Ishikawa (cell line): Measurements from ENCODE around the gene DCLK1.

ENCODE experiments used
- CEBPB ChIP-seq: IDR thresholded peaks from 2 replicates; pipeline ENCODE4 v1.6.1; 2012
- CREB1 ChIP-seq: IDR thresholded peaks from 2 replicates; pipeline ENCODE4 v1.6.1; 2012; ENCODE audit warnings: low read depth
- EGR1 ChIP-seq: IDR thresholded peaks from 2 replicates; pipeline ENCODE4 v1.6.1; 2012
- EP300 ChIP-seq: IDR thresholded peaks from 2 replicates; pipeline ENCODE4 v1.6.1; 2012; ENCODE audit warnings: borderline replicate concordance
- FOXM1 ChIP-seq: IDR thresholded peaks from 2 replicates; pipeline ENCODE4 v1.6.1; 2012; ENCODE audit warnings: low read depth, borderline replicate concordance
- MAX ChIP-seq: IDR thresholded peaks from 2 replicates; pipeline ENCODE4 v1.6.1; 2012
- NFIC ChIP-seq: IDR thresholded peaks from 2 replicates; pipeline ENCODE4 v1.6.1; 2012
- RAD21 ChIP-seq: IDR thresholded peaks from 2 replicates; pipeline ENCODE4 v1.6.1; 2012; ENCODE audit warnings: low read depth
- REST ChIP-seq: IDR thresholded peaks from 2 replicates; pipeline ENCODE4 v1.6.1; 2012; ENCODE audit warnings: low read depth, mild to moderate bottlenecking
- TAF1 ChIP-seq: IDR thresholded peaks from 2 replicates; pipeline ENCODE4 v1.6.1; 2012; ENCODE audit warnings: low read depth, mild to moderate bottlenecking
- TCF12 ChIP-seq: IDR thresholded peaks from 2 replicates; pipeline ENCODE4 v1.6.1; 2012; ENCODE audit warnings: low read depth
- TEAD4 ChIP-seq: IDR thresholded peaks from 2 replicates; pipeline ENCODE4 v1.6.1; 2012
- USF1 ChIP-seq: IDR thresholded peaks from 2 replicates; pipeline ENCODE4 v1.6.1; 2012
- YY1 ChIP-seq: IDR thresholded peaks from 2 replicates; pipeline ENCODE4 v1.6.1; 2012; ENCODE audit warnings: low read depth
- ZBTB7A ChIP-seq: IDR thresholded peaks from 2 replicates; pipeline ENCODE4 v1.6.1; 2012; ENCODE audit warnings: low read depth

Gene DCLK1

GRCh38 chr13:36147330-36147729, 16.1 kb upstream of the DCLK1 start:
- TF ChIP-seq NFIC (no peak), USF1 (no peak), ZBTB7A (no peak), TEAD4 (no peak), TAF1 (no peak), REST (no peak), FOXM1 (no peak), EP300 (no peak), CEBPB (no peak), EGR1 (no peak), YY1 (no peak), MAX (no peak), TCF12 (no peak), RAD21 (no peak), CREB1 (no peak)

GRCh38 chr13:36146511-36147269, 15.5 kb upstream of the DCLK1 start:
- TF ChIP-seq YY1, result no peak
- TF ChIP-seq ZBTB7A, result no peak
- TF ChIP-seq EP300, result no peak
- TF ChIP-seq EGR1, result no peak
- TF ChIP-seq CEBPB, result no peak
- no peak for TF ChIP-seq USF1
- TF ChIP-seq TCF12, result no peak
- TF ChIP-seq TAF1, result no peak
- no peak for TF ChIP-seq REST
- TF ChIP-seq MAX, result no peak
- TF ChIP-seq CREB1, result no peak
- no peak for TF ChIP-seq RAD21

GRCh38 chr13:36143738-36144137, 12.6 kb upstream of the DCLK1 start:
- TF ChIP-seq TAF1, result no peak
- TF ChIP-seq EGR1, result no peak
- no peak for TF ChIP-seq NFIC
- no peak for TF ChIP-seq FOXM1
- no peak for TF ChIP-seq EP300

- no peak for TF ChIP-seq FOXM1
- no peak for TF ChIP-seq USF1
- TF ChIP-seq YY1, result no peak
- TF ChIP-seq ZBTB7A, result no peak
- no peak for TF ChIP-seq MAX
- TF ChIP-seq CEBPB, result no peak
- no peak for TF ChIP-seq RAD21
- no peak for TF ChIP-seq TCF12
- TF ChIP-seq CREB1, result no peak
- TF ChIP-seq REST, result no peak
- no peak for TF ChIP-seq EP300
- TF ChIP-seq TAF1, result no peak
- no peak for TF ChIP-seq NFIC
Measured at GRCh38 chr13:36142735-36143134, 11.6 kb upstream of the DCLK1 start.
